Measurements from ENCODE around the gene MXD4.
A peak's percentile ranks its signal among the peaks of the same experiment; 100 is the strongest.

Gene MXD4

DNA sequence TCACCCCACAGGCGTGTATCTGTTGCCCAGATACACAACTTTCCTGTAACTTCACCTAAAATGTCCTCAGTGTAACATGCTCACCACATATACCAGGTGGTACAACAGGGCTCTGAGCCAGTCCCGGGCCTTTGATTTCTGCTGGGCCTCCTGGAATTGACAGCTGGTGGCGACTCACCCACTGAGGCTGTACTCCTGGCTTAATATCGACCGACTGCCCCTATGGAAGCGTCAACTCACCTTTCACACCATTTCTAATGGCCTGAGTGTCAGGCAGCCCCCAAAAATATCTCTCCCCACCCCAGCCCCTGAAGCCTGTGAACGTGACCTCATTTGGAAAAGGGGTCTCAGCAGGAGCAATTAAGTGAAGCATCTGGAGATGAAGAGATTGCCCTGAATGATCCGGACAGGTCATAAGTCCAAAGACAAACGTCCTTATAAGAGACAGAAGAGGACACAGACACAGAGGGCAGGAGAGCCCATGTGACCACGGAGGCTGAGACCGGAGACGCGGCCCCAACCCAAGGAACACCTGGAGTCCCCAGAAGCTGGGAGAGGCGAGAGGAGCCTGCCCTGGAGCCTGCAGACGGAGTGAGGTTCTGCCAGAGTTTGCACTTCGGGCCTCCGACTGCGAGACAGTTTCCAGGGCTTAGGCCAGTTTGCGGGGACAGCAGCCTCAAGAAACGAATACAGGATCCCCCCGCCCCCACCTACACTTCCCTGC lies 12.6 kb upstream of the MXD4 start:
- DNase-seq, result no peak

DNA sequence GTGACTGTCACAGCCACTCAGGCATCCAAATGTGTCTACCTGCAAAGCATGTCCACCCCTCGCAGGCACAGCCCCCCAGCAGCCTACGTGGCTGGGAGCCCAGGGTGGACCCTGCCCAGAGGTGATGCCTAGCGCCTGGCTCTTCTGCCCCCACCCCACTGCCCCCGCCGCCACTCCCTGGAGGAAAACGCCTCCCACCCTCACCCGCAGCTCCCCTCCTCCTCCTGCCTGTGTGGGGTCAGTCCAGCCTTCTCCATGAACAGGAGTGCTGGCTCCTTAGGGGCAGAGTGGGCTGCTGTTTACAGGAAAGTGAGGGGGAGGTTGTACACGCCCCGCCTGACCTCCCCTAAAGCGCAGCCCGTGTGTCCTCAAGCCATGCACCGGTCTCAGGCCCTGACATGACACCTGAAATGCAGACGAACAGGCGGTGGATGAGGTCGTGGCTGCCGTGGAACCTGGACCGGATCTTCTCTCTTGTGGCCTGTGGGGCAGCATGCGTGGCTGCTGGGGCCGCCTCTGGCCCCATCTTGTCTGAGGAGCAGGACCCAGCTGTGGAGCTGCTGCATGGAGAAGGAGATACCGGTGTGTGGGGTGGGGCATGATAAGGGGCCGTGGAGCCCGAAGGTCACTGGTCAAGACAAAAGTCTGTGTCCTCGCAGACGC lies 11.9 kb upstream of the MXD4 start:
- DNase-seq, result no peak

DNA sequence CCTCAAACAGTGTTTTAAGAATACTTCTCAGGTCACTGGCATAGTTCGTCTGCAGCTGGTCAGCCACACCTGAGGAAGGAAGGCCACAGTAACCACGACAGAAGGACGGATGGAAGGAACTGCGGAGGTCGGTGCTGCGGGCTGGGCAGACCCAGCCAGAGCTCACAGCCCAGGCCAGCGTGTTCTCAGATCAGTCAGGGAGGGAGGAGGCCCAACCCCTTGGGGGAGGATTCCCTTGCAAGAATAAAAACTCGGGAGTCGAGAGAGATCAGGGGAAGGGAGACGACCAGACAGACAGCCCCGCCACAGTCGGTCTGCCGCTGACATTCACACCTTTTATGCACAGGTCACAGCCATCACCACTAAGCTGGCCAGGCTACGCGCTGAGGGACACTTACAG lies 11.3 kb upstream of the MXD4 start:
- no peak for DNase-seq

DNA sequence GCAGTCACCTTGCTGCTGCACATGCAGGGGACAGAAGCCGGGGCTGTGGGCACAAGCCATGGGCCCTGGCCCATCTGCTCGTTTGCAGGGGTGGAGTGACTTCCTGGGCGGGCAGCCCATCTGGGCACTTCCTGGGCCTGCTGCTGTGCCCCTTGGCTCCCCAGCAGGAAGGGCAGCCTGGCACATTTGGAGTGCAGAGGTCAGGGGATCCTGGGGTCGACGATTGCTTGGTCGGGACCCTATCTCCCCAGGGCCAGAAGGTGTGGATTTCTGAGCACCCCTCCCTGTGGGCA lies 10.9 kb upstream of the MXD4 start:
- no peak for DNase-seq

DNA sequence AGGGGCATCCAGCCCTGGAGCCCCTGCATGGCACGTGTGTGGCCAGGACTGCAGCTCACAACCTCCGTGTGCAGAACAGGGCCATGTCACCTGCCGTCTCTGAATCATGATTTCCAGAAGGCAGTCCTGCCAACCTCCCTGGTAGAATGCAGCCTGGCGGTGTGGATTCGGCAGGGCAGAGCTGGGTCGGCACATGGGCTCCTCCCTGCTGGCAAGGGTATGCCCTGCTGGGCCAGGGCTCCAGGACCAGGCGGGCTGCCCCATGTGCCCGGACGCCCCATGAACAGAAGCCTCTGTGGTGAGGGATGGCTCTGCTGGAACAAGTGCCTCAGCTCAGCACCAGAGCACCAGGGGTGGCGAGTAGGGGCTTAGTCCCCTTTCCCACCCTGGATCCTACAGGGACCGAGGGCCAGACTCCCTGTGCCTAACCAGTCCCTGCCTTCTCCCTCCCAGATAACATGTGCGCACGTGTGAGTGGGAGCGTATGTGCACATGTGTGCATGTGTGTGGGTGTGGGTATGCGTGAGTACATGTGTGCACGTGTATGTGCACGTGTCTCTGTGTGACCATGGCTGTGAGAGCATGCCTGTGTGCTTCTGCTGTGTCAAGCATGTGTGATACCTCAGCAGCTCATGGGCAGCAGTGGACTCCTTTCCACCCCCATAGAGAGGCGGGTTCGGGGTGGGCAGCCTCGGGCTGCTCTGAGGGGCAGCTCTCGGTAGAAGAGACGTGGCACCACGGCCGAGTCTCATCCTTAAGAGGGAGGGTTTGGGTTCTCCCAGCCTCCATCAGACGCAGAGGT lies 10.3 kb upstream of the MXD4 start:
- DNase-seq, result no peak

DNA sequence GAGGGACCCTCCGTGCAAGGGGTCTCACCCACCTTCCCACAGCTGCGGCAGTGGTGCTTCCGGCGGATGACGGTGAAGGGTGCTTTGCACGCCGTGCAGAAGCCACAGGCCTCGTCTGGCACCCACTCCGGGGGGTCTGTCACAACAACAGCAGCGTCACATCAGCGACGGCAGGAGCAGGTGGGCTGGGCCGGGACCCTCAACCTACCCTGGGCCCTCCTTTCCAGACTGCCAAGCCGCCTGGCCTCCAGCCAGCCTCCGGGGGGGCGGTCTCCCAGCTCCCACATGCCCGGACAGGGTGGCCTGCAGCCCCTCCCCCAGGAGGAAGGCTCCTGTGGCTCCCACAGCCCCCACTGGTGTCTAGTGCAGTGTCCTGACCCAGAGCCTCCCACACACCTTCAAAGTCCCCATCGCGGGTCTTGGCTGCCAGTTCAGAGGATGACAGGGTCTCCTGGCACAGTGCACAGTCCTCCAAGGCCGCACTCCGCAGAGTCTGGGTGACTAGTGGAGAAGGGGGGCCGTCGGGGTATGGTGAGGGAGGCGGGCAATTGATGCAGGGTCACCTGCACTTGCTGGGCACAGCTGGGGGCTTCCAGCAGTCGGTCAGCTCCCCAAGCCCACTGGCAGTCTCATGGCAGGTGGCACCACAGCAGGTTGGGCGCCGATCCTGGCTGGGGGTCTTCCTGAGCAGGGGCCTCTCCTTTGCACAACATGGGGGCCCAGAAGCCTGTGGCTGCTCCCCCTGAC lies 9.5 kb upstream of the MXD4 start:
- no peak for DNase-seq

DNA sequence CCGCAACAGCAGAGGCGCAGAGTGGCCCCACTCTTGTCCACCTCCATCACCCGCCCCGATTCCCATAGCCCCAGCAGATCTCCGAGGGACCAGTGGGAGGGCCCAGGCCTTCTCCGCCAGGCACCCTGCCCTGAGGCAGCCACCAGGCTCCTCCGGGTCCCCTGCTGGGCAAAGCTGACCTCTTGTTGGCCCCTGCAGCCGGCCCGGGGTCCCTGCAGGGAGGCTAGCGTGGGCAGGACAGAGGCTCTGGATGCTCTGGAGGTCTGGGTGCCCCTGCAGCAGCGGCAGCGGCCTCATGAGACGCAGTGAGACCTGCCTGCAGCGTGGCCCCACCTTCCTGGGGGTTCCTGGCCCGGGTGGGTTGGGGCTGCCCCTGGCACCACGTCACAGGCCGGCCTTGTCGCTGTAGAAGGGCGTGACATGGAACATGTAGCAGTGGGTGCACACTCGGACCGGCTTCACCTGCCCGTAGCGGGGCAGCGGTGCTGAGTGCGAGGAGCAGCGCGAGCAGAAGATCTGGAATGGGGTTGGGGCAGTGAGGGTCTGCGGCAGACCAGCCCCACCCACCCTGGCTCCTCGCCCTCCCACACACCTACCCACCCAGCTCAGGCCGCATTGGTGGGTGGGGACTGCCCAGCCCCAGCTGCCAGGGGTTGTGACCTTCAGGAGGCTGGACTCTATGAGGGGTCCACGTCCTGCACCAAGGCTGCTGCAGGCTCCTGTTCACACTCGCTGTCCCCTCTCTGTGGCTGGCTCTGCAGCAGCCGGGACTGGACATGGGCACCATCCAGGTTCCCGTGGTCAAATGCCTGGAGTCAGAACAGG lies 8.6 kb upstream of the MXD4 start:
- DNase-seq, result no peak

DNA sequence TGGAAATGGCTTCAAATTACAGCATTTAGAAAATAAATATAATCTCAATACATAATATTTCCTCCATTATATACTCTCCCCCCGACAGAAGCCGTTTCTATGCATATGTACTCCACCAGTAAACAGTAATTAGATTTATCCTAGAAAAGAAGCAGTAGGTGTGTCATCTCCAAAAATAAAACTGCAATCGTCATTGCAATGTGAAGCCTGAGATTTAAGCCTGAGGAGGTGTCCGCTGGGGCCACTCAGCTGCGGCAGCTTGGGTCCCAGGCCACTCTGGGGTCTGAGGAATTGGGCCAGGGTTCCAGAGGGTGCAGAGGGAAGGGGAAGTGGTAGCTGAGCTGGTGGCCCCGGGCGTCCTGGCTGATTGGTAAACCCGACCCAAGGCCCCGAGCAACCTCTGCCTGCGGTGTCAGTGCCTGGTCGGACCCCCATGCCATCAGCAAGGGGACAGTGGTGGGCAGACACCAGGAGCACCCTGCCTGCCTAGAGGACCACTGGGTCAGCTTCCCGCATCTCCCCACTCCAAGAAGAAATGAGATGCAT lies 7.8 kb upstream of the MXD4 start:
- no peak for DNase-seq

DNA sequence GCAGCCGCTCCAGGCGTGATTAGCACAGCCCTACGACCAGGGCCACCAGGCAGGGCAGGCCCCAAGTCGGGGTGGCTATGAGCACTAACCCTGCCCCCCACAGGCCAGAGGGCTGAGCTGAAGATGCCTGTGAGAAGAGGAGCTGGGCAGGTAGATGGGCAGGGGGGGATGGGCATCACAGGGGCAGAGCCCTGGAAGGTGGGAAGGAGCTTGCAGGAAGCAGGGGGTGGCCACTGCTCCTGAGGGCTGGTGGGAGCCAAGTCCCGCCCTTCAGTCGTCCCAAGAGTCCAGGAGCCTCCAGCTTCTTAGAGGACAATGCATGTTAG lies 7.3 kb upstream of the MXD4 start:
- DNase-seq, result no peak

DNA sequence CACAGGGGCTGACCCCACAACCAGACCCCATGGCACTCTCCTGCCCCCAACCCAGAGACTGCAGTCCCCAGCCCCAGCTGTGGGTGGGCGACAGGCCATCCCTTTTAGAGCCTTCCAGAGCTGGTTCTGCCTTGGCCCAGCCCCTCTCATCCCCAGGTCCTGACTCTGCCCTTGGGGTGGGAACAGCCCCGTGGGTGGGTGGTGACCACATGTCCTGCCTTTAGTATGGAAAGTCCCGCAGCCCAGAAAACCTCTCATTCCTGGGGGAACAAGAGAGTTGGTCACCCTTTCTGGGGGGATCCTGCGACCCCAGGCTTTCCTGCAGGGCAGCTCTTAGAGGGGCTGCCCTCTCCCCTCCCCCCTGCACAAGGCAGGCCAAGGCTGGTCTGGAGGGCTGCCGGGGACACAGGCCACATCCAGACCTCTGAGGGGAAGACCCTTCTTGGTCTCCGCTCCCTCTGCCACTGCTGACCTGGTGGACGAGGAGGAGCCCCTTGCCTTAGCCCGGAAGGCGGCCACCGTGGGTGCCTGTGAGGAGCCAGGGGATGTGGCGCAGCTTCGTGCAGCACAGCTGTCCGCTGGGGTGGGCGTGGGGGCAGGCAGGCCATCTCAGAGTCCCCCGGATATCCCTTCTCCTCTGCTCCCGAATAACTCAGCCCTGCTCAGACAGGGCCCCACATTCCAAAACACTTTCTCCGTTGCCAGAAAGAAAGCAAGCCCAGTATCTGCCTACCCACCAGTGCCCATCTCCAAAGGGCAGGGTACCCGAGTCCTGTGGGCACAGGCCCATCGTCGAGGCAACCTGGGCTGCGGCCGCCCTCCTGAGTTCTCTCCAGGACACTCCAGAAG lies 6.7 kb upstream of the MXD4 start:
- no peak for DNase-seq

DNA sequence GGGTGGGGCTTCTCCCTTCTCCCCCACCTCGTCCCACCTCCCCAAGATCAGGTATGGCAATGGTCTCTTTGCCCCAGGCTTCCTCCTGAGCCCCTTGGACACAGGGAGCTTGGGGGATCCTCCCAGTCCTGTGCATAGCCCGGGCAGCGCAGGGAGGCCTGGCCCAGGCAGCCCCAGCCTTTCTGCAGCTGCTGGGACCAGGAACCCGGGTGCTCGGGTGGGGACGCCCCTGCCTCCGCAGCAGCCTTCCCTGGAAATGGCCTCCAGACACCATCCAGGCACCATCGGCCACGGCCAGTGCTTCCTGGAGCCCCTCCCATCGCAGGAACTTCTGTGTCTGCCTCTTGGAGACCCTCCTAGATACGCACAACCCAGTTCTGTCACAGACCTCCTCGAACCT lies 5.9 kb upstream of the MXD4 start:
- no peak for DNase-seq

DNA sequence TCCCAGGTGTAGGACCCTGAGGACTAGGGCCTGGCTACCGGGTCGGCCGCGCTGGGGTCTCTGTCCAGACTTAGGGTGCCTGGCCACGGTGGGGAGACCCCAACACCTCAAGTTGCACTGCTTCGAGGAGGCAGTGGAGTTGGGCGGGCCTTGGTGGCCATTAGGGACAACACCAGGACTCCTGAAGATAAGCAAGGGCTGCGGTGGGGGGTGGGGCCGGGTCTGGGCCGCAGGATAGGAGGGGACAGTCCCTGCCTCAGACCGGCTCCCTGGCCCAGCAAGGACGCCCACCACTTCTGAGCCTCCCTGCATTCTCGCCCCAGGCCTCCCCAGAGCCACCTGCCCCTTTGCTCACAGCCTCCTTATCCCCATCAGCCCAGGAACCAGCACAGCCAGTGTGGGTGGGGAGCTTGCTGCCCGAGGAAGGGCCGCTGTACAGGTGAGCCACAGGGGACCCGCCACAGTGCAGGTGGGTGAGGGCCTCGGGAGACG lies 5.5 kb upstream of the MXD4 start:
- DNase-seq, result no peak

DNA sequence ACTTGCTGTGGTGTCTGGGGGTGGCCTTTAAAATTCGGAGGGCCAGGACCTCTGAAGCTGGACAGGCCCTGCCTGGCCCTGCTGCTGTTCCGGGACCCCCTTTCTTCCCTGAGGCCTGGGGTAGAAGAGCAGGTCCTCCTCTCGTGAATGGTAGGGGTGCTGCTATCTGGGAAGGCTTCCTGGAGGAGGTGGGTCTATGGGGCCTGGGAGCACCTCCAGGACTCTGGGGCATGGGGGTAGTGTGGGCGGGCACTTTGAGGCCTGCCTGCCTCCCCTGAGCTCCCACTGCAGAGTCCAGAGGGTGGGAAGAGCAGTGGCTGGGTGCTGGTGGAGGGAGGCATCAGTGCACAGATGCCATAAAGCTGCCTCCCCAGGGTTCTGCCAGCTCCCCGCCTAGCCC lies 4.9 kb upstream of the MXD4 start:
- DNase-seq, result no peak

DNA sequence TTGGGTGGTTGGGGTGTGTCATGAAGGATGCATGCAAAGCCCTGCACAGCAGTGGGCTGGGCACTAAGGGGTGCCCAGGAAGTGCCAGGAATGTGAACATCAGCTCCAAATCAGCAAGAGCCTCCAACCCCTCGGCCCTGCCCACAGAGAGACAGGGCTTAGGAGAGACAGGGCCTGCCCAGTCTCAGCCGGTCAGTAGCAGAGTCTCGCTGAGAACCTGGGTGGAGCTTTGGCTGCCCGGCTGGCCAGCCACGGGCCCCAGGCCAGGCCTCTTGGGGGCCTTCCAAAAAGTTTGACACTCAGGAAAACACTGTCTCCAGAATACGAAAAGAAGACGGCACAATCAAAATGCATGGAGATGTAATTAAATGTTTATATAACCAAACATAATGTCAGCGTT lies 4.3 kb upstream of the MXD4 start:
- DNase-seq, result no peak

DNA sequence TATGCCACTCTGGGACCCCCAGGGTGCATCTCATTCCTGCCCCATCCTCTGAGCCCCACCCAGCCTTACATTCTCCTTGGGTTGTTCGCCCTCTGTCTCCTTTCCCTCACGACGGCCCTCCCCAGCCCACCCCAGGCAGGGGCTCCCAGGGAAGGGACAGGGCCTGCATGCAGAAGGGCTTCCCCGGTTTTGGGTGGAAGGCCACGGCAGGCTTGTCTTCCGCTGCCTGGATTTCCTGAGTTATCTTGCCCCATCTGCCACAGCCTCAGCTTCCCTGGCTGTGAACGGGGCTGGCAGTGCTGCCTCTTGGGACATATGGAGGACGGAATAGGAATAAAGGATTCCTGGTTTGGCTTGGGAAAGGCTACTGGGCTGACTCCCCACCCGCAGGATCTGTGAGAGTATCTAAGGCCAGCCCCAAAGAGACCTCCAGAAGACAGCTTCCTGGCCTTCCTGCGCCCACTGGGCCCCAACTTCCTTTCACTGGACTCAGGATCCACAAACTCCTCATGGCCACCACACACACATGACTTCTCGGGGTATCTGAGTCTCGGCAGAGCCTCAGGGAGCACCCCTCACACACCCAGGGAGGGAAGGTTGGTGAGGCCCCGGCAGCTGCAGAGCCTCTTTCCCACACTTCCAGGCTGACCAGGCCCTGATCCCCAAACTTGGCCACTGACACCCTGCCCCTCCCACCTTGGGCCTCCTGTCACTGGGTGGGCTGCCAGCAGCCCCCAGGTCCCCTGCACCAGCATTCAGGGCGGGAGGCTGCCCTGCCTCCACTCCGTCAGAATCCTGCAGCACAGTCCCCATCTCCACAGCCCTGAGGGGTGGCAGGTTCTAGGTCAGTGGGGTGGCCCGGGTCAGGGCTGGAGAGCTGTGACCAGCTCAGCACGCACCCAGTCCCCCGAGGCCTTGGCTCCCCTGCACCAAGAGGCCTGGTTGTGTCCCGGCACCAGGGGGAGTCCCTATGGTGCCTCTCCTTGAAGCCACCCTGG lies 3.5 kb upstream of the MXD4 start:
- no peak for DNase-seq

DNA sequence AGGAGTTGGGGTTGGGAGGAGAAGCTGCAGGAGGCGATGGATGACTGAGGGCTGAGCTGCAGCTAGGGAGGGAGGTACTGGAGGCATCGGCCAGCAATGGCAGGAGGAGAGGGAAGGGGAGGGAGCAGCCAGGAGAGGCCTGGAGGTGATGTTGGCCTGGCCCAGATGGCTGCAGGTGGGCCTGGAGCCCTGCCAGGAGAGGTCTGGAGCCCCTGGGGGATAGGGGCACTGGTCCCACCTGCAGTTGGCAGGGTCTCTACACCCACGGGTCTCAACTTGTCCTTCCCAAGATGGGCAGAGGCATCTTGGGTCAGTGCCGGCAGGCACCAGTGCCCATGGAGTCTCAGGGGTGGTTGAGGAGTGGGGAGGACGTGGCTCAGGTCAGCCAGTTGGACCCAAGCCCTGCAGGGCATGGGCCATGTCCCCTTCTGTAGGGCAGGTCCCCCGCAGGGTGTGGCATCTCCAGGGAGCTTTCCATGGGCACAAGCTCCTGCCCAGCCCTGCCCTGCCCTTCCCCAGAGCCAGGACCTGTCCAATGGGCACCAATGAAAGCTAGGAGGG lies 2.7 kb upstream of the MXD4 start:
- no peak for DNase-seq

DNA sequence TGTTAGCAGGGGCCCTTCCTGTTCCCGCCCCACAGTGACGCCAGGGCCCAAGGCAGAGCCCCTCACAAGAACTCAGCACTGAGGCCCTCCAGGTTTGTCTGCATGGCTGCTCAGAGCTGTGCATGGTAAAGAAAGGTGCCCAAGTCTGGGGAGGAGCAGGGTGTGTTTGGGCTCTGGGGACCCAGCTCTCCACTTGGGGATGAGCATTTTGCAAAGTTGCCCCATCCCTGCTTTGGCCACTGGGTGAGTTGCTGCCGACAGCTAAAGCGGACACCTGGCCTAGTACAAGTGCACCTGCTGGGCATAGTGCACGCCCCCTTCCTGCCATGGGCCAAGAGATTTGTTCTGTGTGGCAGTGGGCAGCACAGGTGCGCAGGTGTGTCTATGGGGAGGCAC lies 2.0 kb upstream of the MXD4 start:
- DNase-seq, result no peak

DNA sequence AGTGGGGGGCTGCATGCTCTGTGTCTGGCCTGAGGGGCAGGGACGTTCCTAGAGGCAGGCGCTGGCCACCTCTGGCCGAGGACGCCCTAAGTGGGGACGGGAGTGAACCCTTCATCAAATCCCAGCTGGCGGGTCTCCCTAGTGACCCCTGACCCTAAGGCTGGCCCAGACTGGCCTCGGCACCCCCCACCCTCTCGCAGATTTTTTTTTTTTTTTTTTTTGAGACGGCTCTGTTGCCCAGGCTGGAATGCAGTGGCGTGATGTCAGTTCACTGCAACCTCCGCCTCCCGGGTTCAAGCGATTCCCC lies 988 bp upstream of the MXD4 start:
- no peak for DNase-seq

DNA sequence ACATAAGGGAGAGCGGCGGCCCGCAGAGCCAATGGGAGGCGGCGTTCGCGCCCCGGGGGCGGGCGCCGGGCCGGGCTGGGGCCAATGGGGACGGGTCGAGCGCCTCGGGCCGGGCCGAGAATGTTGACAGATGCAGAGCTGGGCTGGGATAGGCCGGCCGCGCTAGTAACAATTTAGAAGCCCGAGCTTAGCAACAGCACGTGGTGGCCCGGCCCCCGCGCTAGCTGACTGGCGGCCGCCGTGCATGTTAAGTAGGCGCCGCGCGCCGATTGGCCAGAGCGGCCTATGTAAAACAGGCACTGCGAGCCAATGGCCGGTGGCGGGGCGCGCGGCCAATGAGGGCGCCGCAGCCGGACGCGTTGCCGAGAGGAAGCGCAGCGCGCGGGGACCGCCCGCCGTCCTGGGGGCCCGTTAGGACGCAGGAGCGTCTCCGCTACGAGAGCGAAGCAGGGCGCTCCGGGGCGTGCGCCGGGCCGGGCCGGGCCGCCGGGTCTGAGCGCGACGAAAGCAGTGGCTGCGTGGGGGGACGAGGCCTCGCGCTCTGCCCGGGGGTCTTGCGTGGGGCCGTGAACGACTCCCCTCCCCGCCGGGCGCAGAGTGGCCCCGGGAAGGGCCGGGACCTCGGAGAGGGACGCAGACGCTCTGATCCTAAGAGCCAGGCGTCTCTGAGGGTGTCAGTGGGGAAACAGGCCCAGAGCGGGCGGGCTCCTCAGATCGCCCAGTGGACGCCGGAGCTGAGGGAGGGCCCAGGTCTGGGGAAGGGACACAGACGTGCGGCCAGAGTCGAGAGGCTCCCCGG lies 435 bp upstream of the MXD4 start:
- peak; percentile 98 for DNase-seq

Data from stimulated activated naive CD4-positive, alpha-beta T cell treated with Interleukin-2 at 50 U/mL for 16 hours (primary cell).